OCI-LY1 (cell line): ENCODE measurements around the gene KLHDC4.
A peak's percentile ranks its signal among the peaks of the same experiment; 100 is the strongest.

Experiments used
- H2AFZ ChIP-seq: fragments of 200-600 bp; sonication (generic), shearing (Covaris generic); 2 replicates; pipeline ENCODE4 v1.6.0; 2014; ENCODE audit warnings: antibody characterized with exemption, mild to moderate bottlenecking, low read length
- H3F3A ChIP-seq: fragments of 200-600 bp; sonication (generic), shearing (Covaris generic); 2 replicates; pipeline ENCODE4 v1.6.0; 2014; ENCODE audit warnings: mild to moderate bottlenecking, antibody characterized with exemption, low read length, moderate library complexity; ENCODE audit not compliant: insufficient read depth
- H3K27ac ChIP-seq: fragments of 200-600 bp; sonication (generic); 2 replicates; pipeline ENCODE4 v1.5.1; 2014; ENCODE audit warnings: low read length, mixed run types, mild to moderate bottlenecking, low read depth; ENCODE audit not compliant: poor library complexity, severe bottlenecking
- H3K27me3 ChIP-seq: fragments of 200-600 bp; sonication (generic); 2 replicates; pipeline ENCODE4 v1.6.0; 2014; ENCODE audit warnings: antibody characterized with exemption, mild to moderate bottlenecking, low read length, moderate library complexity; ENCODE audit not compliant: insufficient read depth
- H3K36me3 ChIP-seq: fragments of 200-600 bp; sonication (generic); 2 replicates; pipeline ENCODE4 v1.6.1; 2014; ENCODE audit warnings: mild to moderate bottlenecking, antibody characterized with exemption, low read length, moderate library complexity, mixed read lengths; ENCODE audit not compliant: insufficient read depth
- H3K4me1 ChIP-seq: fragments of 200-600 bp; sonication (generic); 2 replicates; pipeline ENCODE4 v1.5.1; 2014; ENCODE audit warnings: mild to moderate bottlenecking, low read length, moderate library complexity; ENCODE audit not compliant: insufficient read depth, severe bottlenecking
- H3K4me2 ChIP-seq: fragments of 200-600 bp; sonication (generic), shearing (Covaris generic); 2 replicates; pipeline ENCODE4 v1.6.1; 2014; ENCODE audit warnings: low read length
- H3K4me3 ChIP-seq: fragments of 200-600 bp; sonication (generic); 2 replicates; pipeline ENCODE4 v1.5.1; 2014; ENCODE audit warnings: low read length, low read depth, mild to moderate bottlenecking, mixed read lengths; ENCODE audit not compliant: poor library complexity, severe bottlenecking
- H3K79me2 ChIP-seq: fragments of 200-600 bp; shearing (Covaris generic); 2 replicates; pipeline ENCODE4 v1.6.1; 2016; ENCODE audit warnings: mixed run types, low read length, mixed read lengths; ENCODE audit not compliant: insufficient read depth
- H3K9ac ChIP-seq: fragments of 200-600 bp; sonication (generic), shearing (Covaris generic); 2 replicates; pipeline ENCODE4 v1.6.1; 2014; ENCODE audit warnings: mild to moderate bottlenecking, low read length, mixed read lengths
- H3K9me2 ChIP-seq: fragments of 200-600 bp; sonication (generic), shearing (Covaris generic); 2 replicates; pipeline ENCODE4 v1.6.1; 2014; ENCODE audit warnings: low read depth, mild to moderate bottlenecking, low read length, mixed read lengths
- H3K9me3 ChIP-seq: fragments of 200-600 bp; shearing (Covaris generic); 2 replicates; pipeline ENCODE4 v1.6.1; 2014; ENCODE audit warnings: low read length, mixed read lengths
- H4K20me1 ChIP-seq: fragments of 200-600 bp; sonication (generic), shearing (Covaris generic); 2 replicates; pipeline ENCODE4 v1.6.0; 2016; ENCODE audit warnings: mild to moderate bottlenecking, low read length; ENCODE audit not compliant: insufficient read depth
- CTCF ChIP-seq: fragments of 200-600 bp; sonication (generic), shearing (Covaris generic); IDR thresholded peaks from 2 replicates; pipeline ENCODE4 v1.5.1; 2017; ENCODE audit warnings: mild to moderate bottlenecking, antibody characterized with exemption, low read length, moderate library complexity, mixed read lengths
- EZH2 ChIP-seq: fragments of 200-600 bp; sonication (generic), shearing (Covaris generic); IDR thresholded peaks from 2 replicates; pipeline ENCODE4 v1.8.0; 2017; ENCODE audit warnings: borderline replicate concordance, mixed run types, mild to moderate bottlenecking, antibody characterized with exemption, low read length, moderate library complexity, mixed read lengths

Gene KLHDC4

GRCh38 chr16:87706278-87707000 is 59.3 kb downstream of the KLHDC4 start:
- Histone ChIP-seq H3K9ac (peak overlapping the region; percentile 49), H2AFZ (no peak overlapping the region), H3K79me2 (no peaks in the 10 kb centered on the region), H3K27ac (peak overlapping the region; percentile 99), H4K20me1 (no peaks in the 10 kb centered on the region), H3K27me3 (no peaks in the 10 kb centered on the region), H3K9me2 (no peaks in the 10 kb centered on the region), H3K4me2 (peak overlapping the region; percentile 56), H3K9me3 (no peaks in the 10 kb centered on the region), H3F3A (peaks cover 14% of the 10 kb centered on the region; the same call in 1 of the 2 replicates), H3K36me3 (peaks cover 65% of the 10 kb centered on the region), H3K4me3 (peak overlapping the region; percentile 30), H3K4me1 (peaks cover 68% of the 10 kb centered on the region)
- no peak for TF ChIP-seq CTCF
- TF ChIP-seq EZH2 = no peak

GRCh38 chr16:87705771-87706277 is 60.0 kb downstream of the KLHDC4 start:
- peak overlapping the region; percentile 99 for H3K27ac ChIP-seq
- H3K36me3 ChIP-seq = peaks cover 59% of the 10 kb centered on the region
- H3K27me3 ChIP-seq = no peaks in the 10 kb centered on the region

DNA sequence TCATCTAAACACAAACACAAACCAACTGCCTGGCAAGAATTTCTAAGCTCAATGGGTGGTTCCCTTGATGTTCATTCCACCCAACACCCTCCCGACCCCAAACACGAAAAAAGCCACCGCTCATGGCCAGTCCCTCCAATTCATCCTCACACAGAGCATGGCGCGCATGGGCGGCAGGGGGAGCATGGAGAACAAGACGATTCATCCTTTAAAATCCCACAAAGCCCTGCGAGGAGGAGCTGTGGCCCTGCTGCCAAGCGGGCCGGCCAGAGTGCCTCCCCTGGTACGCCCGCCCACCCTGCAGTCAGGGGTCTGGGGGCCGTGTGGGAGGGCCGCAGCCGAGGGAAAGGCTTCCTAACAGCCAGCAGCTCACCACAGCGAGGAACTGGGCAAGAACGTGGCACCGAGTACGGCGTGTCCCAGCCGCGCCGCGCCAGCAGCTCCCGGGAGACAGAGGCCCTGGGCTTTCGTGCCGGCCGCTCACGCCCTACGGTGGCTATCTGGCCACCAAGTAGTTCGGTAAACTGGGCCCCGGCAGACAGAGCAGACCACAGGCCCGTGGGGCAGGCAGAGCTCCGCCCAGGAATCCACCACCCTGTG is 60.9 kb downstream of the KLHDC4 start:
- no peaks in the 10 kb centered on the region for H3K9me2 ChIP-seq
- peaks cover 18% of the 10 kb centered on the region; the same call in 1 of the 2 replicates for H3F3A ChIP-seq
- H2AFZ ChIP-seq = no peak overlapping the region
- peak overlapping the region; percentile 99 for H3K27ac ChIP-seq
- H3K27me3 ChIP-seq = no peaks in the 10 kb centered on the region
- H3K4me3 ChIP-seq = no peak overlapping the region
- H3K36me3 ChIP-seq = peaks cover 54% of the 10 kb centered on the region
- H3K9ac ChIP-seq = peak overlapping the region; percentile 49
- H4K20me1 ChIP-seq = no peaks in the 10 kb centered on the region
- no peak for TF ChIP-seq EZH2
- TF ChIP-seq CTCF = no peak
- H3K9me3 ChIP-seq = no peaks in the 10 kb centered on the region
- H3K4me1 ChIP-seq = peaks cover 84% of the 10 kb centered on the region
- no peaks in the 10 kb centered on the region for H3K79me2 ChIP-seq
- H3K4me2 ChIP-seq = peak overlapping the region; percentile 57

More at GRCh38 chr16:87705771-87706277, 60.0 kb downstream of the KLHDC4 start:
- TF ChIP-seq EZH2 (no peak), CTCF (no peak)
- H3K4me2 ChIP-seq = peak overlapping the region; percentile 56
- peak overlapping the region; percentile 30 for H3K4me3 ChIP-seq
- peaks cover 14% of the 10 kb centered on the region; the same call in 1 of the 2 replicates for H3F3A ChIP-seq
- H3K9me2 ChIP-seq = no peaks in the 10 kb centered on the region
- no peak overlapping the region for H2AFZ ChIP-seq
- peak overlapping the region; percentile 49 for H3K9ac ChIP-seq
- H3K79me2 ChIP-seq = no peaks in the 10 kb centered on the region
- H4K20me1 ChIP-seq = no peaks in the 10 kb centered on the region
- H3K4me1 ChIP-seq = peaks cover 74% of the 10 kb centered on the region
- no peaks in the 10 kb centered on the region for H3K9me3 ChIP-seq
